ENCODE results near the gene DNHD1. TPM values are rescaled to one million over a fixed set of nuclear protein-coding genes. Genes with fewer than 3 reads are reported as not detected.

DNHD1 gene
- 17.9 TPM for polyA plus RNA-seq (2012; ENCODE audit: insufficient read length, low read depth)

- no peak for TF ChIP-seq TAF1 (IDR thresholded peaks at IDR 0.05; ENCODE audit: borderline replicate concordance, insufficient read depth, low read length)
- TF ChIP-seq REST (IDR thresholded peaks at IDR 0.05; ENCODE audit: insufficient read depth in 1 of 2, low read depth in 2 of 2, low read length in 2 of 2) = no peak
- TF ChIP-seq FOXP2 (optimal IDR thresholded peaks at IDR 0.05; ENCODE audit: borderline replicate concordance, extremely low read depth, extremely low read length, insufficient read depth) = no peak
- no peak for TF ChIP-seq POLR2AphosphoS5 (IDR thresholded peaks at IDR 0.05; ENCODE audit: low read depth, low read length)
Observed at GRCh38 chr11:6497069-6497839, at the start of gene DNHD1. Gene DNHD1, plus strand, starts transcription at chr11:6497280. Its CDS starts 936 bp downstream, at chr11:6498216.

GRCh38 chr11:6448574-6448973 is 48.5 kb upstream of the DNHD1 start:
- TF ChIP-seq REST (IDR thresholded peaks at IDR 0.05; ENCODE audit: insufficient read depth in 1 of 2, low read depth in 2 of 2, low read length in 2 of 2) = no peak
- TF ChIP-seq FOXP2 (optimal IDR thresholded peaks at IDR 0.05; ENCODE audit: borderline replicate concordance, extremely low read depth, extremely low read length, insufficient read depth) = no peak
- no peak for TF ChIP-seq TAF1 (IDR thresholded peaks at IDR 0.05; ENCODE audit: borderline replicate concordance, insufficient read depth, low read length)
- no peak for TF ChIP-seq POLR2AphosphoS5 (IDR thresholded peaks at IDR 0.05; ENCODE audit: low read depth, low read length)
- TF ChIP-seq SIN3A (IDR thresholded peaks at IDR 0.05; ENCODE audit: borderline replicate concordance, insufficient read depth, low read length) = no peak

- TF ChIP-seq REST (IDR thresholded peaks at IDR 0.05; ENCODE audit: insufficient read depth in 1 of 2, low read depth in 2 of 2, low read length in 2 of 2) (no peak), POLR2AphosphoS5 (IDR thresholded peaks at IDR 0.05; ENCODE audit: low read depth, low read length) (no peak), FOXP2 (optimal IDR thresholded peaks at IDR 0.05; ENCODE audit: borderline replicate concordance, extremely low read depth, extremely low read length, insufficient read depth) (no peak), TAF1 (IDR thresholded peaks at IDR 0.05; ENCODE audit: borderline replicate concordance, insufficient read depth, low read length) (no peak), SIN3A (IDR thresholded peaks at IDR 0.05; ENCODE audit: borderline replicate concordance, insufficient read depth, low read length) (no peak)
Observed at GRCh38 chr11:6452219-6452618, 44.9 kb upstream of the DNHD1 start.

- TF ChIP-seq REST (IDR thresholded peaks at IDR 0.05; ENCODE audit: insufficient read depth in 1 of 2, low read depth in 2 of 2, low read length in 2 of 2) (no peak), TAF1 (IDR thresholded peaks at IDR 0.05; ENCODE audit: borderline replicate concordance, insufficient read depth, low read length) (no peak), FOXP2 (optimal IDR thresholded peaks at IDR 0.05; ENCODE audit: borderline replicate concordance, extremely low read depth, extremely low read length, insufficient read depth) (no peak), SIN3A (IDR thresholded peaks at IDR 0.05; ENCODE audit: borderline replicate concordance, insufficient read depth, low read length) (no peak), POLR2AphosphoS5 (IDR thresholded peaks at IDR 0.05; ENCODE audit: low read depth, low read length) (no peak)
Observed at GRCh38 chr11:6453152-6453551, 43.9 kb upstream of the DNHD1 start.
